Nephron (organoid): Measurements from ENCODE around the gene LEKR1.
"Not testable (repeated sequence)": the region's sequence is repeated elsewhere in the genome, so short reads cannot be mapped to it uniquely, and the experiment has no call there.

Source experiments
- H3K27ac Mint-ChIP-seq, 3 experiments: 2 replicates each; pipeline ENCODE4 v1.8.0; 2020; ENCODE audit warnings: mixed read lengths in 3 of 3, mild to moderate bottlenecking in 2 of 3, moderate library complexity in 1 of 3
- H3K27me3 Mint-ChIP-seq: 2 replicates; pipeline ENCODE4 v1.8.0; 2021; ENCODE audit warnings: low read depth, mild to moderate bottlenecking, moderate library complexity, mixed read lengths
- H3K36me3 Mint-ChIP-seq: 2 replicates; pipeline ENCODE4 v1.8.0; 2020; ENCODE audit warnings: low read depth, mixed read lengths
- H3K4me1 Mint-ChIP-seq: 2 replicates; pipeline ENCODE4 v1.8.0; 2020; ENCODE audit warnings: mixed read lengths
- H3K4me3 Mint-ChIP-seq, 3 experiments: 2 replicates each; pipeline ENCODE4 v1.8.0; 2020; ENCODE audit warnings: mild to moderate bottlenecking in 3 of 3, mixed read lengths in 3 of 3, moderate library complexity in 2 of 3
- H3K9me3 Mint-ChIP-seq: 2 replicates; pipeline ENCODE4 v1.8.0; 2020; ENCODE audit warnings: mixed read lengths
- TF ChIP-seq, protein P1 (sequence below), 3 experiments: fragments of 200-600 bp; sonication (generic); IDR thresholded peaks; one replicate each; pipeline ENCODE4 v1.5.0; 2021; ENCODE audit warnings: antibody characterized with exemption in 3 of 3; ENCODE audit not compliant: unreplicated experiment in 3 of 3

The LEKR1 gene

GRCh38 chr3:156817646-156818272, 8.4 kb upstream of the LEKR1 start:
- H3K4me3 Mint-ChIP-seq: peak overlapping the region; percentile 86 to 89 (median 87)
- no peaks in the 10 kb centered on the region for H3K36me3 Mint-ChIP-seq
- H3K9me3 Mint-ChIP-seq: no peaks in the 10 kb centered on the region
- peak overlapping the region; percentile 77 to 89 (median 88) for H3K27ac Mint-ChIP-seq
- TF ChIP-seq, protein P1, sequence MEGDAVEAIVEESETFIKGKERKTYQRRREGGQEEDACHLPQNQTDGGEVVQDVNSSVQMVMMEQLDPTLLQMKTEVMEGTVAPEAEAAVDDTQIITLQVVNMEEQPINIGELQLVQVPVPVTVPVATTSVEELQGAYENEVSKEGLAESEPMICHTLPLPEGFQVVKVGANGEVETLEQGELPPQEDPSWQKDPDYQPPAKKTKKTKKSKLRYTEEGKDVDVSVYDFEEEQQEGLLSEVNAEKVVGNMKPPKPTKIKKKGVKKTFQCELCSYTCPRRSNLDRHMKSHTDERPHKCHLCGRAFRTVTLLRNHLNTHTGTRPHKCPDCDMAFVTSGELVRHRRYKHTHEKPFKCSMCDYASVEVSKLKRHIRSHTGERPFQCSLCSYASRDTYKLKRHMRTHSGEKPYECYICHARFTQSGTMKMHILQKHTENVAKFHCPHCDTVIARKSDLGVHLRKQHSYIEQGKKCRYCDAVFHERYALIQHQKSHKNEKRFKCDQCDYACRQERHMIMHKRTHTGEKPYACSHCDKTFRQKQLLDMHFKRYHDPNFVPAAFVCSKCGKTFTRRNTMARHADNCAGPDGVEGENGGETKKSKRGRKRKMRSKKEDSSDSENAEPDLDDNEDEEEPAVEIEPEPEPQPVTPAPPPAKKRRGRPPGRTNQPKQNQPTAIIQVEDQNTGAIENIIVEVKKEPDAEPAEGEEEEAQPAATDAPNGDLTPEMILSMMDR (IDR thresholded peaks at IDR 0.05; ENCODE audit: unreplicated experiment in 3 of 3): no peak
- H3K27me3 Mint-ChIP-seq: peaks cover 18% of the 10 kb centered on the region
- peaks cover 22% of the 10 kb centered on the region for H3K4me1 Mint-ChIP-seq

DNA sequence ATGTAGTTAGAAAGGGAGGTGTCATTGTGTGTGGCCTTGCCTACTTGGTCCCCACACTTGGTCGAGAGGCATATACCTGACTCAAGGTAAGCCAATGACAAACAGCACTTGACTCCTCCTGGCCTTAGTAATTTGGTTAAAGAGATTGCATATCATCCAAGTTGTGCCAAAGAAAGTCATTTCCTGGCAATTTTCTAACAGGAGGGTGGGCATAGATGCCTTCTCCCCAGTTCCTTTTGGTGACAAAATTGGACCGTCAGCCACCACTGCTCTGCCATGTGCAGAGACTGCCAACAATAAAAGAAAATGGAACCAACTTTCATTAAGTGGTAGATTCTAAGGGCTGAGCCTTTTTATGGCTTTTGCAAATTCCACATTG, 7.9 kb upstream of the LEKR1 start:
- peak overlapping the region; percentile 86 to 89 (median 87) for H3K4me3 Mint-ChIP-seq
- H3K9me3 Mint-ChIP-seq: no peaks in the 10 kb centered on the region
- TF ChIP-seq, protein P1 (IDR thresholded peaks at IDR 0.05; ENCODE audit: unreplicated experiment in 3 of 3): no peak
- H3K36me3 Mint-ChIP-seq: no peaks in the 10 kb centered on the region
- H3K27ac Mint-ChIP-seq: peak overlapping the region; percentile 21 to 89 (median 77)
- peaks cover 18% of the 10 kb centered on the region for H3K27me3 Mint-ChIP-seq
- H3K4me1 Mint-ChIP-seq: peaks cover 22% of the 10 kb centered on the region

DNA sequence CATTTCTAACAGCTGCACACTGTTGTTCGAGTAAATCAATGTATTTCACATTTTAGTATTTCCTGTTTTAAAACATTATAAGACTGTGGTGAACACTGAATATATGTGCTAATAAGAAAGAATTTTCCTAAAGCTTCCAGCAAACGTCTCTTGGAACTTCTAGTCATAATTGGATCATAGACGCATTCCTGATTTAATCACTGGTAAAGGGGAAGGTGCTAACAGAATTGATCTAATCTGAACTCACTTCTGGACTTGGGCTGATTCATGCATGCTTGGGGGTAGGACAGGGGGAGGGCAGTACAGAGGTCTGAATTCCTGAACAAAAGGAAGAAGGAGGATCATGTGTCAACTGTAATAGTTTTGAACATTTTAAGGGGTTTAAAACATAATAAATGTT, 7.3 kb upstream of the LEKR1 start:
- peaks cover 18% of the 10 kb centered on the region for H3K27me3 Mint-ChIP-seq
- no peaks in the 10 kb centered on the region for H3K9me3 Mint-ChIP-seq
- H3K27ac Mint-ChIP-seq: peak overlapping the region in 2 of 3 experiments; percentile 14 to 26
- H3K4me1 Mint-ChIP-seq: peaks cover 22% of the 10 kb centered on the region
- peak overlapping the region in 2 of 3 experiments; percentile 2 to 4 for H3K4me3 Mint-ChIP-seq
- H3K36me3 Mint-ChIP-seq: no peaks in the 10 kb centered on the region
- TF ChIP-seq, protein P1 (IDR thresholded peaks at IDR 0.05; ENCODE audit: unreplicated experiment in 3 of 3): no peak

- Mint-ChIP-seq H3K27me3 (peaks cover 18% of the 10 kb centered on the region), H3K4me3 (no peak overlapping the region), H3K9me3 (no peaks in the 10 kb centered on the region), H3K36me3 (no peaks in the 10 kb centered on the region), H3K4me1 (peaks cover 22% of the 10 kb centered on the region), H3K27ac (peak overlapping the region in 1 of 3 experiments; percentile 74)
- TF ChIP-seq, protein P1 (IDR thresholded peaks at IDR 0.05; ENCODE audit: unreplicated experiment in 3 of 3): no peak
Observed at GRCh38 chr3:156819842-156820691, 6.1 kb upstream of the LEKR1 start.

GRCh38 chr3:156820692-156821080, 5.5 kb upstream of the LEKR1 start:
- Mint-ChIP-seq H3K9me3 (no peaks in the 10 kb centered on the region), H3K36me3 (no peaks in the 10 kb centered on the region)

DNA sequence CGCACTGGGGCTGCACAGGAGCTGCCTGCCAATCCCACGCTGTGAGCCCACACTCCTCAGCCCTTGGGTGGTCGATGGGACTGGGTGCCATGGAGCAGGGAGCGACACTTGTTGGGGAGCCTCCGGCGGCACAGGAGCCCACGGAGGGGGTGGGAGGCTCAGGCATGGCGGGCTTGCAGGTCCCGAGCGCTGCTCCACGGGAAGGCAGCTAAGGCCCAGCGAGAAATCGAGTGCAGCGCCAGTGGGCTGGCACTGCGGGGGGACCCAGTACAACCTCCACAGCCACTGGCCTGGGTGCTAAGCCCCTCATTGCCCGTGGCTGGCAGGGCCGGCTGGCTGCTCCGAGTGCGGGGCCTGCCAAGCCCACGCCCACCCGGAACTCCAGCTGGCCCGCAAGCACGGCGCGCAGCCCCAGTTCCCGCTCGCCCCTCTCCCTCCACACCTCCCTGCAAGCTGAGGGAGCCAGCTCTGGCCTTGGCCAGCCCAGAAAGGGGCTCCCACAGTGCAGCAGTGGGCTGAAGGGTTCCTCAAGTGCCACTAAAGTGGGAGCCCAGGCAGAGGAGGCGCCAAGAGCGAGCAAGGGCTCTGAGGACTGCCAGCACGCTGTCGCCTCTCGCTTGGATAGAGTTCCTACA, 3.4 kb upstream of the LEKR1 start:
- Mint-ChIP-seq H3K27ac (peak overlapping the region in 2 of 3 experiments; percentile 48 to 79), H3K4me1 (peaks cover 31% of the 10 kb centered on the region), H3K4me3 (peak overlapping the region in 2 of 3 experiments; percentile 26 to 40)
- H3K27me3 Mint-ChIP-seq, H3K36me3 Mint-ChIP-seq, H3K9me3 Mint-ChIP-seq: not testable (repeated sequence)

More at GRCh38 chr3:156820692-156821080, 5.5 kb upstream of the LEKR1 start:
- Mint-ChIP-seq H3K4me1 (peaks cover 22% of the 10 kb centered on the region), H3K27ac (no peak overlapping the region), H3K4me3 (no peak overlapping the region), H3K27me3 (peaks cover 14% of the 10 kb centered on the region)
- TF ChIP-seq, protein P1 (IDR thresholded peaks at IDR 0.05; ENCODE audit: unreplicated experiment in 3 of 3): no peak
